ENCODE results near the gene TTC39B.

TTC39B gene

GRCh38 chr9:15182101-15182551 lies 124.9 kb downstream of the TTC39B start:
- no peak for DNase-seq (ENCODE audit: extremely low read depth in 1 of 2, low read depth in 1 of 2)

GRCh38 chr9:15180124-15180523 lies 126.9 kb downstream of the TTC39B start:
- no peak for DNase-seq (ENCODE audit: extremely low read depth in 1 of 2, low read depth in 1 of 2)

- DNase-seq (ENCODE audit: extremely low read depth in 1 of 2, low read depth in 1 of 2): no peak
Measured at GRCh38 chr9:15178631-15179030, 128.4 kb downstream of the TTC39B start.

- no peak for DNase-seq (ENCODE audit: extremely low read depth in 1 of 2, low read depth in 1 of 2)
Measured at GRCh38 chr9:15176836-15177235, 130.2 kb downstream of the TTC39B start.

- no peak for DNase-seq (ENCODE audit: extremely low read depth in 1 of 2, low read depth in 1 of 2)
Measured at GRCh38 chr9:15163931-15164330, 143.1 kb downstream of the TTC39B start.

- no peak for DNase-seq (ENCODE audit: extremely low read depth in 1 of 2, low read depth in 1 of 2)
Measured at GRCh38 chr9:15161753-15162152, 145.3 kb downstream of the TTC39B start.

- no peak for DNase-seq (ENCODE audit: extremely low read depth in 1 of 2, low read depth in 1 of 2)
Measured at GRCh38 chr9:15160673-15161072, 146.3 kb downstream of the TTC39B start.

GRCh38 chr9:15158064-15158463 lies 149.0 kb downstream of the TTC39B start:
- DNase-seq (ENCODE audit: extremely low read depth in 1 of 2, low read depth in 1 of 2): no peak

GRCh38 chr9:15157381-15157780 lies 149.6 kb downstream of the TTC39B start:
- no peak for DNase-seq (ENCODE audit: extremely low read depth in 1 of 2, low read depth in 1 of 2)

GRCh38 chr9:15156241-15156640 lies 150.8 kb downstream of the TTC39B start:
- DNase-seq (ENCODE audit: extremely low read depth in 1 of 2, low read depth in 1 of 2): no peak

GRCh38 chr9:15155826-15156225 lies 151.2 kb downstream of the TTC39B start:
- no peak for DNase-seq (ENCODE audit: extremely low read depth in 1 of 2, low read depth in 1 of 2)

- no peak for DNase-seq (ENCODE audit: extremely low read depth in 1 of 2, low read depth in 1 of 2)
Measured at GRCh38 chr9:15155323-15155722, 151.7 kb downstream of the TTC39B start.

GRCh38 chr9:15154677-15155076 lies 152.3 kb downstream of the TTC39B start:
- DNase-seq (ENCODE audit: extremely low read depth in 1 of 2, low read depth in 1 of 2): no peak

- no peak for DNase-seq (ENCODE audit: extremely low read depth in 1 of 2, low read depth in 1 of 2)
Measured at GRCh38 chr9:15153961-15154360, 153.1 kb downstream of the TTC39B start.

GRCh38 chr9:15150939-15151338 lies 156.1 kb downstream of the TTC39B start:
- DNase-seq (ENCODE audit: extremely low read depth in 1 of 2, low read depth in 1 of 2): no peak

- DNase-seq (ENCODE audit: extremely low read depth in 1 of 2, low read depth in 1 of 2): no peak
Measured at GRCh38 chr9:15149450-15149849, 157.6 kb downstream of the TTC39B start.

- DNase-seq (ENCODE audit: extremely low read depth in 1 of 2, low read depth in 1 of 2): no peak
Measured at GRCh38 chr9:15146268-15146700, 160.7 kb downstream of the TTC39B start.

GRCh38 chr9:15144622-15145061 lies 162.4 kb downstream of the TTC39B start:
- no peak for DNase-seq (ENCODE audit: extremely low read depth in 1 of 2, low read depth in 1 of 2)

- DNase-seq (ENCODE audit: extremely low read depth in 1 of 2, low read depth in 1 of 2): no peak
Measured at GRCh38 chr9:15142878-15143534, 164.0 kb downstream of the TTC39B start.

- no peak for DNase-seq (ENCODE audit: extremely low read depth in 1 of 2, low read depth in 1 of 2)
Measured at GRCh38 chr9:15140051-15140450, 167.0 kb downstream of the TTC39B start.

- no peak for DNase-seq (ENCODE audit: extremely low read depth in 1 of 2, low read depth in 1 of 2)
Measured at GRCh38 chr9:15139469-15139868, 167.5 kb downstream of the TTC39B start.

GRCh38 chr9:15138357-15138686 lies 168.7 kb downstream of the TTC39B start:
- no peak for DNase-seq (ENCODE audit: extremely low read depth in 1 of 2, low read depth in 1 of 2)
